H9 (cell line): Measurements from ENCODE around the gene CD3G. TPM values are rescaled to one million over a fixed set of nuclear protein-coding genes. Genes with fewer than 3 reads are reported as not detected.

Experiments
- DNase-seq: peaks from one replicate; pipeline ENCODE4 v3.0.0-alpha.2; 2017
- H2AFZ ChIP-seq: one replicate; pipeline ENCODE4 v1.6.1; 2013; ENCODE audit warnings: mild to moderate bottlenecking, low read length, control low read depth, moderate library complexity
- H2AK5ac ChIP-seq: 2 replicates; pipeline ENCODE4 v1.6.1; 2013; ENCODE audit warnings: low read length, control low read depth, mixed read lengths; ENCODE audit not compliant: insufficient read length
- H2BK120ac ChIP-seq: one replicate; pipeline ENCODE4 v1.6.1; 2013; ENCODE audit warnings: low read depth, mild to moderate bottlenecking, low read length, control low read depth, inconsistent platforms; ENCODE audit not compliant: poor library complexity, severe bottlenecking
- H2BK12ac ChIP-seq: 2 replicates; pipeline ENCODE4 v1.6.1; 2013; ENCODE audit warnings: low read length, control low read depth, mixed read lengths, low read depth; ENCODE audit not compliant: insufficient read length
- H2BK15ac ChIP-seq: 2 replicates; pipeline ENCODE4 v1.6.1; 2013; ENCODE audit warnings: low read depth, low read length, control low read depth
- H2BK20ac ChIP-seq: one replicate; pipeline ENCODE4 v1.6.1; 2013; ENCODE audit warnings: low read depth, mild to moderate bottlenecking, low read length, control low read depth, inconsistent platforms; ENCODE audit not compliant: poor library complexity, severe bottlenecking
- H2BK5ac ChIP-seq: 2 replicates; pipeline ENCODE4 v1.6.1; 2013; ENCODE audit warnings: low read length, control low read depth, mixed read lengths; ENCODE audit not compliant: insufficient read length
- H3K14ac ChIP-seq: 2 replicates; pipeline ENCODE4 v1.6.1; 2013; ENCODE audit warnings: low read length, control low read depth; ENCODE audit not compliant: insufficient read depth
- H3K18ac ChIP-seq: 2 replicates; pipeline ENCODE4 v1.6.1; 2013; ENCODE audit warnings: low read depth, mild to moderate bottlenecking, mixed read lengths, low read length, control low read depth; ENCODE audit not compliant: insufficient read length
- H3K23ac ChIP-seq: 2 replicates; pipeline ENCODE4 v1.6.1; 2013; ENCODE audit warnings: low read length, control low read depth, mixed read lengths, low read depth; ENCODE audit not compliant: insufficient read length
- H3K23me2 ChIP-seq: 2 replicates; pipeline ENCODE4 v1.6.1; 2013; ENCODE audit warnings: low read depth, mild to moderate bottlenecking, mixed read lengths, low read length, control low read depth; ENCODE audit not compliant: insufficient read length, poor library complexity, severe bottlenecking
- H3K27ac ChIP-seq: 2 replicates; pipeline ENCODE4 v1.5.1; 2013; ENCODE audit warnings: low read length, control low read depth, mixed read lengths, low read depth; ENCODE audit not compliant: insufficient read length
- H3K27me3 ChIP-seq: 2 replicates; pipeline ENCODE4 v1.6.1; 2013; ENCODE audit warnings: low read length, control low read depth, inconsistent platforms; ENCODE audit not compliant: insufficient read depth
- H3K4ac ChIP-seq: 2 replicates; pipeline ENCODE4 v1.6.1; 2013; ENCODE audit warnings: low read depth, mild to moderate bottlenecking, control low read depth, inconsistent platforms, low read length, moderate library complexity
- H3K4me1 ChIP-seq: 2 replicates; pipeline ENCODE4 v1.6.1; 2013; ENCODE audit warnings: low read length, control low read depth, inconsistent platforms; ENCODE audit not compliant: insufficient read depth
- H3K4me2 ChIP-seq: 2 replicates; pipeline ENCODE4 v1.6.1; 2013; ENCODE audit warnings: low read length, control low read depth, mixed read lengths; ENCODE audit not compliant: insufficient read length, insufficient read depth
- H3K56ac ChIP-seq: 2 replicates; pipeline ENCODE4 v1.6.1; 2013; ENCODE audit warnings: low read depth, mild to moderate bottlenecking, mixed read lengths, low read length, control low read depth; ENCODE audit not compliant: insufficient read length
- H3K79me1 ChIP-seq: 2 replicates; pipeline ENCODE4 v1.6.1; 2013; ENCODE audit warnings: low read depth, mild to moderate bottlenecking, moderate library complexity, low read length, control low read depth, inconsistent platforms; ENCODE audit not compliant: insufficient read depth, poor library complexity, severe bottlenecking
- H3K79me2 ChIP-seq: 2 replicates; pipeline ENCODE4 v1.6.1; 2013; ENCODE audit warnings: low read length, control low read depth, inconsistent platforms; ENCODE audit not compliant: insufficient read depth
- H3K9ac ChIP-seq: 2 replicates; pipeline ENCODE4 v1.6.1; 2013; ENCODE audit warnings: low read length, control low read depth, mixed read lengths; ENCODE audit not compliant: insufficient read length; ENCODE audit errors: extremely low read depth
- H3K9me3 ChIP-seq: one replicate; pipeline ENCODE4 v1.6.1; 2013; ENCODE audit warnings: low read depth, low read length, inconsistent platforms; ENCODE audit not compliant: control insufficient read depth
- H3T11ph ChIP-seq: one replicate; pipeline ENCODE4 v1.6.1; 2013; ENCODE audit warnings: mild to moderate bottlenecking, low read length, control low read depth, inconsistent platforms
- H4K20me1 ChIP-seq: one replicate; pipeline ENCODE4 v1.6.1; 2013; ENCODE audit not compliant: control insufficient read depth, insufficient read length, insufficient read depth
- H4K5ac ChIP-seq: 2 replicates; pipeline ENCODE4 v1.6.1; 2013; ENCODE audit warnings: low read depth, mild to moderate bottlenecking, mixed read lengths, low read length, control low read depth; ENCODE audit not compliant: insufficient read length
- H4K8ac ChIP-seq: replicated peaks from 2 replicates; pipeline ENCODE4 v1.6.1; 2013; ENCODE audit warnings: low read length, control low read depth, mixed read lengths, low read depth; ENCODE audit not compliant: insufficient read length
- H4K91ac ChIP-seq: 2 replicates; pipeline ENCODE4 v1.6.1; 2013; ENCODE audit warnings: low read depth, mild to moderate bottlenecking, moderate library complexity, mixed read lengths, low read length, control low read depth; ENCODE audit not compliant: insufficient read length
- H3K27ac Mint-ChIP-seq, 3 experiments: 2 replicates in 2 of 3; 3 replicates in 1 of 3; pipeline ENCODE4 v1.8.0; 2020 to 2021; ENCODE audit warnings: mixed read lengths in 3 of 3, mild to moderate bottlenecking in 1 of 3, moderate library complexity in 1 of 3
- H3K27me3 Mint-ChIP-seq: 2 replicates; pipeline ENCODE4 v1.8.0; 2021; ENCODE audit warnings: low read depth, mild to moderate bottlenecking, moderate library complexity, mixed read lengths
- H3K36me3 Mint-ChIP-seq, 3 experiments: 2 replicates in 2 of 3; 3 replicates in 1 of 3; pipeline ENCODE4 v1.8.0; 2020 to 2021; ENCODE audit warnings: low read depth in 3 of 3, mixed read lengths in 3 of 3; ENCODE audit not compliant: insufficient read depth in 1 of 3
- H3K4me1 Mint-ChIP-seq, 2 experiments: 2 replicates each; pipeline ENCODE4 v1.8.0; 2020; ENCODE audit warnings: mixed read lengths in 2 of 2
- H3K4me3 Mint-ChIP-seq, 2 experiments: 2 replicates in 1 of 2; 3 replicates in 1 of 2; pipeline ENCODE4 v1.8.0; 2020 to 2021; ENCODE audit warnings: mild to moderate bottlenecking in 2 of 2, mixed read lengths in 2 of 2, moderate library complexity in 1 of 2
- H3K9me3 Mint-ChIP-seq, 2 experiments: 2 replicates in 1 of 2; 3 replicates in 1 of 2; pipeline ENCODE4 v1.8.0; 2020; ENCODE audit warnings: mild to moderate bottlenecking in 2 of 2, mixed read lengths in 2 of 2, moderate library complexity in 1 of 2
- WGBS: extraction: QIAGEN DNeasy Blood & Tissue Kit; methylation state at CpG from one replicate; pipeline ENCODE4 v1.1.7; 2013; ENCODE audit warnings: missing lambda C conversion rate, low lambda C conversion rate, mixed read lengths; ENCODE audit not compliant: insufficient read length; ENCODE audit errors: extremely low coverage; 5-methylcytosine and 5-hydroxymethylcytosine counted together
- total RNA-seq: library from RNA; stranded (reverse); gene quantifications from 2 replicates; pipeline ENCODE4 v1.2.1, GENCODE V29; 2021
- TF ChIP-seq, protein P1 (sequence below): fragments of 200-600 bp; sonication (generic); conservative IDR thresholded peaks from 3 replicates; pipeline ENCODE4 v1.8.0; 2021; ENCODE audit warnings: antibody characterized with exemption, mild to moderate bottlenecking

The CD3G gene
- total RNA-seq, 1 experiment from 2014 or later, result not detected

GRCh38 chr11:118321386-118322082, 22.6 kb upstream of the CD3G start:
- H2AK5ac ChIP-seq, result no peak overlapping the region
- no peak for DNase-seq
- no peak overlapping the region for H2AFZ ChIP-seq
- Mint-ChIP-seq H3K36me3 (peaks cover 0 to 3% (median 2%) of the 10 kb centered on the region in 3 experiments; a peak in 2 of 7 replicates), H3K27me3 (peaks cover 14% of the 10 kb centered on the region), H3K4me1 (peaks cover 10 to 14% of the 10 kb centered on the region in 2 experiments), H3K4me3 (no peak overlapping the region), H3K27ac (no peak overlapping the region), H3K9me3 (peaks cover 0 to 3% of the 10 kb centered on the region in 2 experiments; a peak in 2 of 5 replicates)
- H3K9ac ChIP-seq, result no peak overlapping the region
- no peak overlapping the region for H3K27ac ChIP-seq
- TF ChIP-seq, protein P1, sequence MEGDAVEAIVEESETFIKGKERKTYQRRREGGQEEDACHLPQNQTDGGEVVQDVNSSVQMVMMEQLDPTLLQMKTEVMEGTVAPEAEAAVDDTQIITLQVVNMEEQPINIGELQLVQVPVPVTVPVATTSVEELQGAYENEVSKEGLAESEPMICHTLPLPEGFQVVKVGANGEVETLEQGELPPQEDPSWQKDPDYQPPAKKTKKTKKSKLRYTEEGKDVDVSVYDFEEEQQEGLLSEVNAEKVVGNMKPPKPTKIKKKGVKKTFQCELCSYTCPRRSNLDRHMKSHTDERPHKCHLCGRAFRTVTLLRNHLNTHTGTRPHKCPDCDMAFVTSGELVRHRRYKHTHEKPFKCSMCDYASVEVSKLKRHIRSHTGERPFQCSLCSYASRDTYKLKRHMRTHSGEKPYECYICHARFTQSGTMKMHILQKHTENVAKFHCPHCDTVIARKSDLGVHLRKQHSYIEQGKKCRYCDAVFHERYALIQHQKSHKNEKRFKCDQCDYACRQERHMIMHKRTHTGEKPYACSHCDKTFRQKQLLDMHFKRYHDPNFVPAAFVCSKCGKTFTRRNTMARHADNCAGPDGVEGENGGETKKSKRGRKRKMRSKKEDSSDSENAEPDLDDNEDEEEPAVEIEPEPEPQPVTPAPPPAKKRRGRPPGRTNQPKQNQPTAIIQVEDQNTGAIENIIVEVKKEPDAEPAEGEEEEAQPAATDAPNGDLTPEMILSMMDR, result no peak
- no peak overlapping the region for H3K4ac ChIP-seq
- H2BK120ac ChIP-seq, result no peak overlapping the region
- no peak overlapping the region for H3K18ac ChIP-seq
- no peak overlapping the region for H3T11ph ChIP-seq
- no peak overlapping the region for H3K14ac ChIP-seq
- no peak overlapping the region for H2BK12ac ChIP-seq
- H4K20me1 ChIP-seq, result no peaks in the 10 kb centered on the region
- no peak overlapping the region for H4K5ac ChIP-seq
- H3K79me2 ChIP-seq, result no peaks in the 10 kb centered on the region
- no peak overlapping the region for H3K23ac ChIP-seq
- H2BK20ac ChIP-seq, result no peak overlapping the region
- no peak overlapping the region for H2BK15ac ChIP-seq
- H4K91ac ChIP-seq, result no peak overlapping the region
- H3K27me3 ChIP-seq, result no peaks in the 10 kb centered on the region
- no peak overlapping the region for H3K4me2 ChIP-seq
- H2BK5ac ChIP-seq, result no peak overlapping the region
- no peak overlapping the region for H4K8ac ChIP-seq
- peaks cover 1% of the 10 kb centered on the region; the same call in 1 of the 2 replicates for H3K4me1 ChIP-seq
- no peak overlapping the region for H3K56ac ChIP-seq
- no peaks in the 10 kb centered on the region for H3K79me1 ChIP-seq
- no CpG with 5 or more reads among the region's 5 CpGs for WGBS
- no peaks in the 10 kb centered on the region for H3K9me3 ChIP-seq
- H3K23me2 ChIP-seq, result no peaks in the 10 kb centered on the region
